Measurements from ENCODE around the gene PDE6H.
A peak's percentile ranks its signal among the peaks of the same experiment; 100 is the strongest.

PDE6H gene

DNA sequence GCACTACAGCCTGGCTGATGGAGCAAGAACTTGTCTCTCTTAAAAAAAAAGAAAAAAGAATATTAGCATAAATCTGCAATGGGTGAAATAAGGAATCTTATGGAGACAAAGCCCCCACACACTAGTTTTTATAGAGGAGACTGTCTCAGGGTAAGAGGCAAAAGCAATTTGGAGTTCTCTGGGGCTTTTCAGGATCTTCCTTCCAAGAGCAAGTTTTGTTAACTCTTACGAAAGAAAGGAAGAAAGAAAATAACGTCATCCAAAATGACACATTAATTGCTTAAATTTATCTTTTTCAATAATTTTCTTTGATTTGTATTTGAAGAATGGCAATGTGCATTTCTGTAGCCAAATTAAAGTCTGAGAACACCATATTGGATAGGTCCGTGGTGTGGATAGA, 3.8 kb downstream of the PDE6H start:
- DNase-seq: no peak

DNA sequence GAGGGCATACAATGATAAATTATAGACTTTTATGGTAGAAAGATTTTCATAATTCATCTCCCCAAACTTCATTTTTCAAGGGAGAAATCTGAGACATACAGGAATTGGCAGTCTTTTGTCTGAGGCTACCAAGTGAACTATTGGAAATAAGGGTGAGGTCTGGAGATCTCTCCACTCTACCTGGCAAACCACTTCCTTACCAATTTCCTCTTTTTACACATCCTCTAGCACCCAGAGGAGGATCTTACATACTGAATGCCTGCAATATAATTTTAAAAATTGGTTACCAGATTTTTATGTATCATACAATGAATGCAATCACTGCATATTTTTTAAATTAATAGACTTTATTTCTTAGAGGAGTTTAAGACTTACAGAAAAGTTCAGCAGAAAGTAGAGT, 6.6 kb downstream of the PDE6H start:
- DNase-seq: no peak

DNA sequence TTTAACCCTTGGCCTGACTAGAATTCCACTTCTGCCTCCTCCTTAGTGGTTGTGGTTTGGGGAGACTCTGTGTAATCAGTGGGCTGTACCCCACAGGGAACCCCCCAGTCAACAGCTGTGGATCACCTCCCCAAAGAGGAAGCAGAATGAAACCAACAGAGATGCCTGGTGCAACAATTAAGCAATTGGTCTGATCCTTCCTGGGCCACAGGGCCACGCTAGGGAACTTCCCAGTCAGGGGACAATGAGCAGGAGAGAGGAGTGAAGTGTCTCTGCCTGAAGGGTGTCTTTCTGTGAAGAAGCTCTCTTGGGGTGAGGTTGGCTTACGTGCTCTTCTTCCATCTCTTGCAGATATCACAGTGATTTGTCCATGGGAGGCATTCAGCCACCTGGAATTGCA, 8.2 kb downstream of the PDE6H start:
- DNase-seq: no peak

DNA sequence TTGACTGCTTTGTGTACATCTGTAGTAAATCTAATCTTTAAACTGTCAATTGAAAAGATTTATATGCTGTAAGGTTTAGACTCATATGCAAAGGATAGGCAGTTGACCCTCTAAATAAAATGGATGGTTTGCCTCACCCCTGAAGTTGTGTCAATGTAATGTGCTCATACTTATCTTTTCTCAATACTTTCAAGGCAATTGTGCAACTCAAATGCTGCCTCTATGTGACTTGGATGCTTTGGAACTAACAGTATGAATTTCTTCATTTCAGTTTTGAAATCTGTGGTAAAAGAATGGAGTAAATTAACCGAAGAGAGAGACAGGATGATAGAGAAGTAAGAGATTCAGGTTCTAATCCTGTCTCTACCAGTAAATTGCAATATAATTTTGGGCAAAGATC, 9.7 kb downstream of the PDE6H start:
- DNase-seq: no peak

DNA sequence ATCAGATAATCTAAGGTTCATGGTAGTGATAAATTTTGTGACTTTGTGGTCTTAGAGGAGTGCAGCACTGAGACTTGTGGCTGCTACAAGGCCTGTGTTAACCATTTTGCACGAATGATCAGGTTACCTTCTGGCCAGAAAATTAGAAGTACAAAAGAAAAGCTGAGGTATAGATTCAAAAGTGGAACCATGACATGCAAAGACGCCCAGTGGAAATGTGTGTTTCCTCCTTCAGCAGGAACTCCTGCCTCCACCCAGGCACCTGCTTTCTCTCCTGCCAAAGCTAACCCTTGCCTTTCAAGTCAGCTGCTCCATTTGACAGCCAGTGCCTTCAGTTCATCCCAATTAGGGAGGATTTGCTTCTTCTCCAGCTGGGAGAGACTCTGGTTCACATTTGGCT, 10.1 kb downstream of the PDE6H start:
- no peak for DNase-seq

DNA sequence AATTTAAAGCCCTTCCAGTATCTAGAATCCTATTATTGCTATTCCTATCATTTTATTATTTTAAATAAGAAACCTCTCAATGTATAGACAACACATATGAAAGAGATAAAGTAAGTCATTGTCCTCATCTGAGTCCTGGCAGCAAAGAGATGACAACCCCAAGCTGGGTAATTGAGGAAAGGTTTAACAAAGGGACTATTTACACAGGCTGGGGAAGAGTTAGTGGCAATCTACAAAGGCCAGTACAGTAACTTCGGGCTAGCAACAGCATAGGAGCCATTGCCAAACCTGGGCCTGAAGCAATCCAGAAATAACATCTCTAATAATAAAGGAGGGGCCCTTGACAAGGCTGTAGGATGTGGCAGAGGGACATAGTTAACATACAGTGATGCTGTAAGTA, 11.2 kb downstream of the PDE6H start:
- no peak for DNase-seq

DNA sequence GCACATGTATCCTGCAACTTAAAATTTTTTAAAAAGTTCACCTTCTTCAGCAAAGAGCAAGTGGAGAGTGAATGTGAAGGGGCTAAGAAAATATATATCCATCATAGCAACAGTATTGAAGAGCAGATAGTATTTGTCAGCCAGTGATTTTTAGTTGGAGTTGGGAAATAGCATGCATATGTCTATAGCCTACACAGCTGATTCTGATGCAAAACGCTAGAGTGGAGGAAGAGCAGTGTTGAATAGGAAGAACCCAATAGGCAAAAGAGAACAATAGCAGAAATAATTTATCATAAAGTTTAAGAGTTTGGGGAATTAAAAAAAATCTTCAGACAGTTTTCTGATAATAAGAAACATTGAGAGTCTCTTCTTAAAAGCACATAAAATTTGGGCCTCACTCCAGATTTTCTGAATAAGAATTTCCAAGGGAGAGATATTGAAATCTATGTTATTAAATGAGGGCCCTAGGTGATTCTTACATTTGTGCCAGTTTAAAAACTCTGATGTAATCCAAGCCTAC, 12.0 kb downstream of the PDE6H start:
- DNase-seq: no peak

DNA sequence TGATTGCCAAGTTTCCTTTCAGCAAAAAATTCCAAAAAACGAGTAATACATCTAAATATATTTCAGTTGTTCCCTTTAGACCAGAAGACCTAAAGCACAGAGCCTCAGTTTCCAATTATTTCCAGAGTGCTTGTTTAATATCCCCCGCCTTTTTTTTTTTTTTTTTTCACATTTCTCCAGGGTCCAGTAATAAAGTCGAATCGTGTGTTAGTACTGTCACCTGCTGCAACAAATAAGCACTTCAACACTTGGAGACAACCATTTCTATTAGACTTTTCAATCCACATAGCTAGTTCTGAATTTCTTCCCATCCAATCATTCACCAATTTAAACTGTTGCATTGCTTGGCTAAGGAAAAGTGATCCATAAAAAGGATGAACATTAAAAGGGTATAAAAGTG, 13.6 kb downstream of the PDE6H start:
- no peak for DNase-seq

DNA sequence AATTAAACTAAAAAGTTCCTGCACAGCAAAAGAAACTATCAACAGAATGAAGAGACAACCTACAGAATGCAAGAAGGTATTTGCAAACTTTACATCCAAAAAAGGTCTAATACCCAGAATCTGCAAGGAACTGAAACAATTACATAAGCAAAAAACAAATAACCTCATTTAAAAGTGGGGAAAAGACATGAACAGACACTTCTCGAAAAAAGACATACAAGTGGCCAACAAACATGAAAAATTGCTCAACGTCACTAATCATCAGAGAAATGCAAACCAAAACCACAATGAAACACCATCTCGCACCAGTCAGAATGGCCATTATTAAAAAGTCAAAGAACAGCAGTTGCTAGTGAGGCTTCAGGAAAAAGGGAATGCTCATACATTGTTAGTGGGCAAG, 15.2 kb downstream of the PDE6H start:
- DNase-seq: no peak

DNA sequence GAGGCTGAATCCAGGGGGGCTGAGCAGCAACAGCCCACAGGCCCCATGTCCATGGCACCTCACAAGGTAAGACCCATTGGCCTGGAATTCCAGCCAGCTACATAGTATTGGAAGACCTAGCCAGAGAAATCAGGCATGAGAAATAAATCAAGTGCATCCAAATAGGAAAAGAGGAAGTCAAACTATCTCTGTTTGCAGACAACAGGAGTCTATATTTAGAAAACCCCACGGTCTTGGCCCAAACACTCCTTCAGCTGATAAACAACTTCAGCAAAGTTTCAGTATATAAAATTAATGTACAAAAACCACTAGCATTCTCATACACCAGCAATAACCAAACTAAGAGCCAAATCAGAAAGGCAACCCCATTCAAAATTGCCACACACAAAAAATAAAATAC, 16.9 kb downstream of the PDE6H start:
- no peak for DNase-seq

DNA sequence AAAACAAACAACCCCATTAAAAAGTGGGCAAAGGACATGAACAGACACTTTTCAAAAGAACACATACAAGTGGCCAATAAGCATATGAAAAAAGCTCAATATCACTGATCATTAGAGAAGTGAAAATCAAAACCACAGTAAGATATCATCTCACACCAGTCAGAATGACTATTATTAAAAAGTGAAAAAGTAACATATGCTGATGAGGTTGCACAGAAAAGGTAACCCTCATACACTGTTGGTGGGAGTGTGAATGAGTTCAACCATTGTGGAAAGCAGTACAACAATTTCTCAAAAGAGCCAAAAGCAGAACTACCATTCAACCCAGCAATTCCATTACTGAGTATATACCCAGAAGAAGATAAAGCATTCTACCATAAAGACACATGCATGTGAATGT, 18.2 kb downstream of the PDE6H start:
- DNase-seq: no peak

DNA sequence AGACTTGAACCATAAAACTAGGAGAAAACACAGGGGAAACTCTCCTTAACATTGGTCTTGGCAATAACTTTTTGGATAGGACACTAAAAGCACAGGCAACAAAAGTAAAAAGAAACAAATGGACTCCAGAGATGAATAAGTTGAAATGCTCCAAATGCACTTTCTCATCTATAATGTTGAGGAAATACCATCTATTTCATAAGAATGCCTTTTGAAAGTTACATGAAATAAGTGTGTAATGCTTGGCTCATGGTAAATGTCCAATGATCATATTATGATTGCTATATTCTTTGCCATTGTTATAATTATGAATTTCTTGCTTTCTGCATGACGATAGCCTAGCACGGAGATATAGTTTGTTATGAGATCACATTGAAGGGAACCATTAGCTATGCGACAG, 19.8 kb downstream of the PDE6H start:
- DNase-seq: no peak

DNA sequence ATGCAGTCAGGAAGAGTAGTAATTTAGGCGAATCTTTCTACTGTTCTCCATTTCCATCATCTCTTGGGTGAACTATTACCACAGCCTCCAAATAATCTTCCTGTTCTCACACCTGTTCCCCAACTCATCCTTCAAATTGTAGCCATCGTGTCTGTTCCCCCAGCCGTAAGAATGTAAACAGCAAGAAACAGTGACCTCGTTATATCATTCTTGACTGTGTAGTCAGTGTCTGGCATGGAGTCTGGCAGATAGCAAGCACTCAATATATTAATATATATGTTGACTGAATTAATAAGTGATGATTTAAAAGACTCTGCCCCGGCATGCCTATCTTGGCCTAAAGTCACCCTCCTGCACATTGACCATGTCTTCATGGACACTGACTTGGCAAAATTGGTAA, 20.3 kb downstream of the PDE6H start:
- no peak for DNase-seq

DNA sequence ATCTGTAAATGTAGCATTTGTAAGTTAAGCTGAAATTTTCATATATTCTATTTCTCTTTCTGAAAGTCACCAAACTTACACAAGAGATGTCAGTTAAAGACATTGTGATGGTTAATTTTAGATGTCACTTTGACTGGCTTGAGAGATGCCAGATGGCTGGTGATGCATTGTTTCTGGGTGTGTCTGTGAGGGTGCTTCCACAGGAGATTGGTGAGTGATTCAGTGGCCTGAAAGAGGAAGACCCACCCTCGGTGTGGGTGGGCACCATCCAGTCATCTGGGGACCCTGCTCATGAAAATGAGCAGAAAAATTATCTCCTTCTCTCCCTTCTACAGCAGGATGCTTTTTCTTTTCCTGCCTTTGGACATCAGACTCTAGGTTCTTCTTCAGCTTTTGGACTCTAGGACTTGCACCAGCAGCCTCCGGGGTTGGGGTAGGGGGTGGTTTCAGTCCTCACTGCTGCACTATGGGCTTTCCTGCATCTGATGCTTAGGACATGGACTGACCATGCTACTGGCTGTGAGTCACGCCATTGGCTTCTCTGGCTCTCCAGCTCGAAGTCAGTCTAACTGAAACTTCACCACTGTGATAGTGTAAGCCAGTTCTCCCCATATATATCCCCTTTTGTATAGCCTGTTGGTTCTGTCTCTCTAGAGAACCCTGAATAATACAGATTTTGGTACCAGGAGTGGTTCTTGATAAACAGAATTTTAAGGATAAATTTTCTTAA, 20.9 kb downstream of the PDE6H start:
- DNase-seq: no peak

DNA sequence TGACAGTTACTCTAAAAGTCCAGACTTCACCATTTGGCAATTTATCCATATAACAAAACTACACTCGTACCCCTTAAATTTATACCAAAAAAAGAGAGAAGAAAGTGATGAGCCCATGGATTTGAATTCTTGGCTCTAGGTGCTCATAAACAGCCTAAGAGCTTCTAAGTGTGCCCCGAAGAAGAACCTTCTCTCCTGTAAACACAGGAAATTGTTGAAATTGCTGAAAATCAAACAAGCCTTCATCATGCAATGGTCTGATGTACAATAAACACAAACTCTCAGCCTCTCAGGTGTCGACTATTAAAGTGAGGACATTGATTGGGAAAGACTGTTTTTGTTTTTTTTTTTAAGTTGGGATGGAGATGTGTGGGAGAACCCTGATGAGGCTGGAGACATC, 21.8 kb downstream of the PDE6H start:
- DNase-seq: no peak

DNA sequence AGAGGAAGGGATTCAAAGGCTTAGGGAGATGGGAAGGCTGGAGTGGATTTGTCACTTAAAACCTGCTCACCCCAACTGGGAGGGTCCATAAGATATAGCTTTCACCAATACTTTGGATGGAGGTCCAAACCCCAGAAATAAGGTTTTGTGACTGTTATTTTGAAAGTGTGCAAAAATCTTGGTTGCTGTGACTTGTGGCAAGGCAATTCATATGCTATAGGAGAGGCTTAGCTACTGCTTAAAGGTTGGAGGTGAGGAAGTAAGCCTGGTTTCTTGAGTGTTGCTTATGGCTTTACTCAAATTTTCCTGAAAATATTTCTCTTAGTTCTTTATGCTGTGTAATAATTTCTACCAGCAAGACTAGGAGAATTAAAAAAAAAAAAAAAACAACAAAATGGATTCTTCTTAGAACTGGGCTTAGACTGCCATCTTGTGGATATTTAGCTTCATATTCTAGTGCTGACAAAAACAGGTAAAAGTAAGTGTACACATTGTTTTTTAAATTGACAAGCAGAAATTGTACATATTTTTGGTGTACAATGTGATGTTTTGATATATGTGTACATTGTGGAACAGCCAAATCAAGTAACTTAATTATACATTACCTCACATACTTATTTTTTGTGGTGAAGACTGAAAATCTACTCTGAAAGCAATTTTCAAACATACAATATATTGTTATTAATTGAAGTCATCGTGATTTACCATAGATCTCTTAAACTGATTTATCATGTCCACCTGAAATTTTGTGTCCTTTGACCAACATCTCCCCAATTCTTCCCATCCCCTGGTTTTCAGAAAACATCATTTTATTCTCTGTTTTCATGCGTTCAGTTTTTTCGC, 23.0 kb downstream of the PDE6H start:
- peak; percentile 54 for DNase-seq

DNA sequence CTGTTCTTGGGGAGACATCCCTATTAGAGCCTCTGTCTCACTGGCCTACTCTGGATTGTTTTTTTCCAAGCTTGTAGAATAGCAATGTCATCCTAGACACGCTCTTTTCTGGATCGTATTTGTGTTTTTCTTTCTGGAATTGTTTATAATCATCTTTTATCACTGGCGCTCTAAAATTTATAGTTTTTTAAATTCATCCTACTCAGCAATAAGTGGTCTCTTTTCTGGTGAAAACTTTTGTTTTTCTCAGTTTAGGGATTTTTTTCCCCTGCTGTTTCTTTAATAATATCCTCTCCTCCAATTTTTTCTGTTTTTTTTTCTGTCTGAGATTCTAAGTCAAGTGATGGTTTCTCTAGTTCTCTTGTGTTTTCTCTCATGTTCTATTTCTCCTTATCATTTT, 25.2 kb downstream of the PDE6H start:
- no peak for DNase-seq

DNA sequence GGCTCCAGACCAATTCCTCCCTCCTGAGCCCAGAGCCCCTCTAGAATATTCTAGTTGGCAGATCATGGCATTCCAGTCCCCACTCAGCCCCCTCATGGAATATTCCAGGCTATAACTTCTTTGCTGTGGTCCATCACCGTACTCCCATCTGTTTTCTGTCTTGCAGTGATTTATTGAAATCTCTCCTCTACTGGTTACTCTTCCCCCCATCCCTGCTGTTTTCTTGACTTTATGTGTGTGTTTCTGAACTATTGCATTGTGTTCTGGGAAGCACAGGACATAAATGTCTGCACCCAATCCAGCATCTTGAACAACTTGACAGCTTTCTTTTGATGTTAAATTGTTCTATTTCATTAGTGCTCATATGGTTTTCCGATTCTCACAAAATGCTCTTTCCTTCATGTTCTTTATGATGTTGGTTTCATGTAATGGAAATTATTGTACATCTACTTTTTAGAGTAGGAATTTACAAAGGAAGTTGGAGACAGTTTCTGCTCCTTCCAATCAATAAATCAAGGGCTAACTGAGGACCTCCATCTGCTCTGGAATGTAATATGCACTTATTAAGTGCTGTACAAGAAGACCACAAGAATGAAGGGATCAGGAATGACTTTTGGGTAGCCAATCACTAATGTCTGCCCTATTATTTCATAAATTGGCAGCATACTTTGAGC, 26.3 kb downstream of the PDE6H start:
- DNase-seq: no peak

DNA sequence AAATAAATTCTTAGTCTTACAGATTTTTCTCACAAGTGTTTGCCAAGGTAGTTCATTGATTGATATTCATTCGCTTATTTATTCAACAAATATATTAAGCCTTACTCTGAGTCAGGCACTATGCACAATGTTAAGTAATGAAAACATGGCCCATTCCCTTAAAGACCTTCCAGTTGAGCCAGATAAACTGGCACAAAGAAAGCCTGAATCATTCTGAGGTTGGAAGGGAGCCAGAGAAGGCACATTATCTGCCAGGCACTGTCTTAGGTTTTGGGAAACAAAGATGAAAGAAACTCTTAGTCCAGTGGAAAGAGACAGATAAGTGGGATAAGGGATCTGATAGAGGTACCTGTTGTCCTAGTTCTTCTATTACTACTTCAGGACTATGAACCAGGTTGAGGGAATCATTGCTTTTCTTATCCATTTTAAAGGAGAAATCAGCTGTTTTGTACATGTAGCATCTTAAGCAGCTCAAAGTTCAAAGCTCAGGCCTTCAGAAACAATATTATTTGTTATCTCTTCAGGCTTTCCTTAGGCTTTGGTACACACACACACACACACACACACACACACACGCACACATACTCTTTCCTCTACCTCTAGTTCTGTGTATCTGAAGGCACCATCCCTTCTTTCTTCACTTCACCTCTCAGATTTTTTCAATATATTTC, 27.0 kb downstream of the PDE6H start:
- DNase-seq: no peak

DNA sequence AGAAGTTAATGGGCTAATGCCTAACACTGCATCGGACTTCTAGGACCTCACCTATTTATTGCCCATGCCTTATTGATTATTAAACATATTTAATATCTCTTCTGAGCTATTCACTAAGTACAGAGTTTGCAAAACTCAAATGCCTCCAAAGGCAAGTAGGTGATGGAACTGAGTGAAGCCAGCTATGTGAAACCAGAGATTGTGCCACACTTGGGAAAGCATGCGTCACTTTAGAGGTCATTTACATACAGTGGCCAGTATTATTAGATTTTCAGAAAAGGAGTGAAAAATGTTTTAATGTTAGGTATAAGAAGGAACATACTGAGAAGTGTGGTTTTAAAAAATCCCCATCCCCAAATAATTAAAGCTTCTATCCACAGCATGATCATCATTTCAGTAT, 27.7 kb downstream of the PDE6H start:
- no peak for DNase-seq

DNA sequence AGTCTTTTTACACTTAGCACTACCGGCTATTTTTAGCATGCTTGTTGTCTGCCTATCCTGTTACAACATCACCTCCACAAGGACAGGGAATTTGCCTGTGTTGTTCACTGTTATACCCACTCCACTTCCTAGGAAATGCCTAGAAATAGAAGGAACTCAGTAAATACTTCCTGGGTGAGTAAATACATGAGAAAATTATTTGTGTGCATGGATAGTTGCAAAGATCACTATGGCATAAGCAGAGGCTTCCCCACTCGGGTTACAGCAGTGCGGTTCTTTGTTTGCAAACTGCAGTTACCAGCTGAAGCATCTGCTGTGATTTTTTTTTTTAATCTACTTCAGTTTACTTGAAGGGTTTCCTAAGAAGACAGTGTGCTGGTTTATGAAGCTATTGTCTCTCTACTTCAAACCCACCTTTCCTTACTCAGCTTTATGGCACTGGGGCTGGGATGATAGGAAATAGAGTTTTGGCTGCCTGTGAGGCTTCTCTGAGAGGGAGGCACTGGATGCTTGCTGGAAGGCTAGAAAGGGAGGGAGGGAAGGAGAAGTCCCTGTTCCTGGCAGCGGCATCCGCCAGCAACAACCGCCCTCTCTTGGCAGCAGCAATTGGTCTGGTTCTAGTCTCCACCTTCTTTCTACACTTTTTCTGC, 29.0 kb downstream of the PDE6H start:
- DNase-seq: no peak

DNA sequence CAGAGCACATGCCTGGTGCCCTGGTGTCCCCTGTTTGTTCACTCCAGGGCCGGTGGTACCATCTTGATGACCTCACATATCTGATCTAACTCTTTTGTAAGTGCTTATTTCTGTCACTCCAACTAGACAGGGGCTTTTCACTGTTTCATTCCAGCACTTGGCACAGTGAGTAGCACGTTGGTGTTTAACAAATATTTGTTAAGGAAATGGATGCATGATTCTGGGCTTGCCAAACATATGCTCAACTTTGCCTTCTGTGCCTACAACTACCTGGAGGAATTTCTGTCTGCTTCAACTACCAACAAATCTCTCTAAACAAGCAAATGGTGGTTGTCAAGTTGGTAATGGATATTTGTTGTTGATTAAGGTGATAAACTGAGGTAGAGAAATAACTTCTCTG, 31.6 kb downstream of the PDE6H start:
- DNase-seq: no peak

DNA sequence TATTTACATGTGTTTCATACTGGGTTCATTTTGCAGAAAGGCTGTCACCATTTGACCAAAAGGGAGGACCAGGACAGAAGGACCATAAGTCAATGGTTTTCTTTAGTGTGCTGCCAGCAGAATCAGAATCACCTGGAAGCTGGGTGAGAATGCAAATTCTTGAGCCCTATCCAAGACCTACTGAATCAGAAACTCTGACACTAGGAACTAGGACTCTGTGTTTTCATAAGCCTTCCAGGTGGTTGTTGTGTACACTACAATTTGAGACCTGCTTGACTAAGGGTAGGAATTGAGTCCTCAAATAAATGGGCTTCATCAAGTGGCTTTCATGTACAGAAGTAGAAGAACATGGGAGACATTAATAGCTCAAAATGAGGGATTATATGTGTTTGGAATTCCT, 32.2 kb downstream of the PDE6H start:
- DNase-seq: no peak

Data from kidney glomerular epithelial cell (primary cell).